ENCODE measurements around the gene ZKSCAN1.
"Not testable (repeated sequence)": the region's sequence is repeated elsewhere in the genome, so short reads cannot be mapped to it uniquely, and the experiment has no call there.

ZKSCAN1 gene

GRCh38 chr7:99984593-99984992 is 30.8 kb upstream of the ZKSCAN1 start:
- H3K4me1 ChIP-seq (ENCODE audit: insufficient read depth, low read length) = no peaks in the 10 kb centered on the region
- no peaks in the 10 kb centered on the region for H3K36me3 ChIP-seq (ENCODE audit: insufficient read depth, low read depth, low read length)
- no peaks in the 10 kb centered on the region for H3K9me3 ChIP-seq (ENCODE audit: insufficient read depth, low read depth, low read length)
- no peak overlapping the region for H3K9ac ChIP-seq (ENCODE audit: low read depth, low read length)
- H3K27ac ChIP-seq (ENCODE audit: low read length) = no peak overlapping the region
- H3K4me3 ChIP-seq (ENCODE audit: low read length) = no peak overlapping the region
- H3K27me3 ChIP-seq (ENCODE audit: insufficient read depth, low read length) = no peaks in the 10 kb centered on the region; the same call in 1 of the 2 replicates

DNA sequence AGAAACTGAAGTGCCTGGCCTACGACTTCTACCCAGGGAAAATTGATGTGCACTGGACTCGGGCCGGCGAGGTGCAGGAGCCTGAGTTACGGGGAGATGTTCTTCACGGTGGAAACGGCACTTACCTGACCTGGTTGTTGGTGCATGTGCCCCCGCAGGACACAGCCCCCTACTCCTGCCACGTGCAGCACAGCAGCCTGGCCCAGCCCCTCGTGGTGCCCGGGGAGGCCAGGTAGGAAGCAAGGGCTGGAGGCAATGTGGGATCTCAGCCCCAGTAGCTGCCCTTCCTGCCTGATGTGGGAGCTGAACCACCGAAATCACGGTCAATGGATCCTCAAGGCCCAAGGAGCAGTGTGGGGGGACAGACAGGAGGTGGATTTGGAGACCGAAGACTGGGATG is 28.1 kb upstream of the ZKSCAN1 start:
- H3K9me3 ChIP-seq (ENCODE audit: insufficient read depth, low read depth, low read length); H3K27ac ChIP-seq (ENCODE audit: low read length); H3K27me3 ChIP-seq (ENCODE audit: insufficient read depth, low read length); H3K36me3 ChIP-seq (ENCODE audit: insufficient read depth, low read depth, low read length); H3K4me3 ChIP-seq (ENCODE audit: low read length); H3K9ac ChIP-seq (ENCODE audit: low read depth, low read length); H3K4me1 ChIP-seq (ENCODE audit: insufficient read depth, low read length): not testable (repeated sequence)

DNA sequence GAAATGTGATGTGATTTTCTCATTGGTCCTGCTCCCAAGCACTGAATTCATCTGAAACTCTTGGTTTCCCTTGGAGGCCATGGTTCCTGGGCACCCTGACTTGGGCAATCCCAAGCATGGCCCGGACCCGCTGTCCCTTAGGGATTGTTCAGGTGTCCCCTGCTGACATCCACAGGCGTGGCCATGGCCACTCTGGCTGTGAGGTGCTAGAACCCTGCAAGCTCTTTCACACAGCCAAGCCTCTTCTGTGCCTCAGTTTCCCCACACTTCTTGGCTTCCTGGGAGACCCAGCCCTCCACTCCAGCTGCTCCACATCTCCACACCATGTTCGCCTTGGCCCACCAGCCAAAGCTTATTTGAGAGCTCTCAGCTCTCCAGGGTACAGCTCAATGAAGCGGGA is 27.6 kb upstream of the ZKSCAN1 start:
- no peaks in the 10 kb centered on the region for H3K9me3 ChIP-seq (ENCODE audit: insufficient read depth, low read depth, low read length)
- H3K9ac ChIP-seq (ENCODE audit: low read depth, low read length) = no peak overlapping the region
- H3K27me3 ChIP-seq (ENCODE audit: insufficient read depth, low read length) = peaks cover 6% of the 10 kb centered on the region
- H3K36me3 ChIP-seq (ENCODE audit: insufficient read depth, low read depth, low read length) = no peaks in the 10 kb centered on the region
- no peak overlapping the region for H3K4me3 ChIP-seq (ENCODE audit: low read length)
- H3K4me1 ChIP-seq (ENCODE audit: insufficient read depth, low read length) = peaks cover 5% of the 10 kb centered on the region; the same call in 1 of the 2 replicates
- H3K27ac ChIP-seq (ENCODE audit: low read length) = no peak overlapping the region

GRCh38 chr7:99990460-99990852 is 24.9 kb upstream of the ZKSCAN1 start:
- peaks cover 6% of the 10 kb centered on the region for H3K27me3 ChIP-seq (ENCODE audit: insufficient read depth, low read length)
- H3K9ac ChIP-seq (ENCODE audit: low read depth, low read length) = no peak overlapping the region
- peaks cover 5% of the 10 kb centered on the region; the same call in 1 of the 2 replicates for H3K4me1 ChIP-seq (ENCODE audit: insufficient read depth, low read length)
- no peak overlapping the region for H3K27ac ChIP-seq (ENCODE audit: low read length)
- no peaks in the 10 kb centered on the region for H3K36me3 ChIP-seq (ENCODE audit: insufficient read depth, low read depth, low read length)
- H3K9me3 ChIP-seq (ENCODE audit: insufficient read depth, low read depth, low read length) = no peaks in the 10 kb centered on the region
- peak overlapping the region; percentile 57 for H3K4me3 ChIP-seq (ENCODE audit: low read length)

DNA sequence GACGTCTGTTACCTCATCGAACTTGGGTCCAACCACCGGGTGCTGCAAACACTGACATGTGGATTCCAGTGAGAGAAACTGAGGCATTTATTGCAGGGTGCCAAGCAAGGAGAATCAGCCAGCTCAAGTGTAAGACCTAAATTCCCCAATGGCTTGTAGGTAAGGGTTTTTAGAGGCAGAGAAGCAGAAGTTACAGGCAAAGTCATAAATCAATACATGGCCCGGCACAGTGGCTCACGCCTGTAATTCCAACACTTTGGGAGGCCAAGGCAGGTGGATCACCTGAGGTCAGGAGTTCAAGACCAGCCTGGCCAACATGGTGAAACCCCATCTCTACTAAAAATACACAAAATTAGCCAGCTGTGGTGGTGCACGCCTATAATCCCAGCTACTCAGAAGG is 23.9 kb upstream of the ZKSCAN1 start:
- not testable (repeated sequence) for H3K9ac ChIP-seq (ENCODE audit: low read depth, low read length); H3K27me3 ChIP-seq (ENCODE audit: insufficient read depth, low read length); H3K4me3 ChIP-seq (ENCODE audit: low read length); H3K9me3 ChIP-seq (ENCODE audit: insufficient read depth, low read depth, low read length); H3K4me1 ChIP-seq (ENCODE audit: insufficient read depth, low read length); H3K27ac ChIP-seq (ENCODE audit: low read length); H3K36me3 ChIP-seq (ENCODE audit: insufficient read depth, low read depth, low read length)

DNA sequence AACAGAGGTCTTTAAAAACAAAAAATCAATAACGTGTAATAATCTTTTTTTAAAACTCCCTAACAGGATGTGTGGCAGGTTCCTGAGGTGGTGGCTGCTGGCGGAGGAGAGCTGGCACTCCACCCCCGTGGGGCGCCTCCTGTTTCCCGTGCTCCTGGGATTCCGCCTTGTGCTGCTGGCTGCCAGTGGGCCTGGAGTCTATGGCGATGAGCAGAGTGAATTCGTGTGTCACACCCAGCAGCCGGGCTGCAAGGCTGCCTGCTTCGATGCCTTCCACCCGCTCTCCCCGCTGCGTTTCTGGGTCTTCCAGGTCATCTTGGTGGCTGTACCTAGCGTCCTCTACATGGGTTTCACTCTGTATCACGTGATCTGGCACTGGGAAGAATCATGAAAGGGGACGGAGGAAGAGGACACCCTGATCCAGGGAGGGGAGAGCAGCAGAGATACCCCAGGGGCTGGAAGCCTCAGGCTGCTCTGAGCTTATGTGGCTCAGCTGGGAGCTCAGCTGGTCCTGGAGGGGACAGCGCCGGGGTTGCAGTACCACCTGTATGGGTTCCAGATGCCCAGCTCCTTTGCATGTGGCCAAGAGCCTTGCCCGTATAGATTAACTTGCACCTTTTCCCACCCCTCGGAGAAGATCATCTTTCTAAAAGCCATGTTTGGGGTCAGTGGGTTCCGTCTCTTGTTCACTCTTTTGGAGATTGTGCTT is 22.9 kb upstream of the ZKSCAN1 start:
- Histone ChIP-seq H3K4me1 (ENCODE audit: insufficient read depth, low read length) (peaks cover 5% of the 10 kb centered on the region; the same call in 1 of the 2 replicates), H3K9ac (ENCODE audit: low read depth, low read length) (no peak overlapping the region), H3K9me3 (ENCODE audit: insufficient read depth, low read depth, low read length) (no peaks in the 10 kb centered on the region), H3K27ac (ENCODE audit: low read length) (no peak overlapping the region), H3K27me3 (ENCODE audit: insufficient read depth, low read length) (peaks cover 6% of the 10 kb centered on the region), H3K4me3 (ENCODE audit: low read length) (no peak overlapping the region), H3K36me3 (ENCODE audit: insufficient read depth, low read depth, low read length) (no peaks in the 10 kb centered on the region)

DNA sequence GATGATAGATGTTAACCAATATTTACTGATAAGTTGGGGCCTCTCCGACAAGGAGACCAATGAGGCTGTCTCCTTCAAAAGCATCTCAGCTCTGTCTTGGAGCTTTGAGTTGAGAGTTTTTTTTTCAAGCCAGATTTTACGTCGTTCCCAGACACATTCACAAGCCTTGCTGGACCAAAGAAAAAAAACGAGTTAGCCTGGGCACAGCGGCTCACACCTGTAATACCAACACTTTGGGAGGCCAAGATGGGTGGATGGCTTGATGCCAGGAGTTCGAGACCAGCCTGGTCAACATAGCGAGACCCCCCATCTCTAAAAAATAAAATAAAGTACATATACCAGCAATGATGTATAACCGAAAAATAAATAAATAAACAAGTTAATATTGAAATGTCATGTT is 20.6 kb upstream of the ZKSCAN1 start:
- no peak overlapping the region for H3K4me3 ChIP-seq (ENCODE audit: low read length)
- H3K4me1 ChIP-seq (ENCODE audit: insufficient read depth, low read length) = peaks cover 5% of the 10 kb centered on the region; the same call in 1 of the 2 replicates
- H3K36me3 ChIP-seq (ENCODE audit: insufficient read depth, low read depth, low read length) = no peaks in the 10 kb centered on the region
- no peak overlapping the region for H3K9ac ChIP-seq (ENCODE audit: low read depth, low read length)
- H3K27me3 ChIP-seq (ENCODE audit: insufficient read depth, low read length) = peaks cover 6% of the 10 kb centered on the region
- no peaks in the 10 kb centered on the region for H3K9me3 ChIP-seq (ENCODE audit: insufficient read depth, low read depth, low read length)
- H3K27ac ChIP-seq (ENCODE audit: low read length) = no peak overlapping the region

- Histone ChIP-seq H3K36me3 (ENCODE audit: insufficient read depth, low read depth, low read length) (no peaks in the 10 kb centered on the region), H3K9ac (ENCODE audit: low read depth, low read length) (peak overlapping the region; percentile 85; the same call in 1 of the 2 replicates), H3K27me3 (ENCODE audit: insufficient read depth, low read length) (no peaks in the 10 kb centered on the region), H3K9me3 (ENCODE audit: insufficient read depth, low read depth, low read length) (no peaks in the 10 kb centered on the region), H3K27ac (ENCODE audit: low read length) (no peak overlapping the region), H3K4me3 (ENCODE audit: low read length) (peak overlapping the region; percentile 71; the same call in 1 of the 2 replicates), H3K4me1 (ENCODE audit: insufficient read depth, low read length) (no peaks in the 10 kb centered on the region)
Observed at GRCh38 chr7:99996755-99997544, 18.4 kb upstream of the ZKSCAN1 start.

DNA sequence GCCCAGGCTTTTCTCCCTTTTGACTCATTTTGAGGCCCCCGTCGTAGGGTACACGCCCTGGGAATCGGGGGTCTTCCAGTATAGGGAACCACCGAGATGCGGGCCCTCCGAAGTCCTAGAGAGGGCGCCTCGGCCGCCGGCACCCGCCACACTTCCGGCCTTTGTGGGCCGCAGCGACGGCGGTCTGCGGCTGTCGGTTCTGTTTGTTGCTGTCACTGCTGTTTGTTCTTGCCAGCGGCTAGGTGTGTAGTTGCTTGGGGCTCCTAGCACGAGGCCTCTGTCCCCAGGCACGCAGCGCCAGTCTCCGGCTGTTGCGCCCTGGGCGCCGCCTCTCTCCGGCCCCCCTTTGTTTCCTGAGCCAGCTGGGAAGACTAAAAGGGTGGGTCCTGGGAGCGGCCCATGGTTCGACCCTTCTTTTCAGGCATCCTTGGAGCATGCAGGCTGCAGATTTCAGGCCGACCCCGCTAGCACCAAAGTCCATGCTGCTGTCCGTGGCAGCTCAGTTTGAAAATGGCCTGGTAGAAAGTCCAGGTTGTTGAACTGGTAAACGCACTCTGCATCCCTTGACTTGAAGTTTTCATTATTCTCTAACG is 17.8 kb upstream of the ZKSCAN1 start:
- H3K27me3 ChIP-seq (ENCODE audit: insufficient read depth, low read length) = no peaks in the 10 kb centered on the region
- no peaks in the 10 kb centered on the region for H3K9me3 ChIP-seq (ENCODE audit: insufficient read depth, low read depth, low read length)
- H3K36me3 ChIP-seq (ENCODE audit: insufficient read depth, low read depth, low read length) = no peaks in the 10 kb centered on the region
- H3K4me3 ChIP-seq (ENCODE audit: low read length) = peak overlapping the region; percentile 71; the same call in 1 of the 2 replicates
- no peaks in the 10 kb centered on the region for H3K4me1 ChIP-seq (ENCODE audit: insufficient read depth, low read length)
- H3K9ac ChIP-seq (ENCODE audit: low read depth, low read length) = peak overlapping the region; percentile 85; the same call in 1 of the 2 replicates
- H3K27ac ChIP-seq (ENCODE audit: low read length) = no peak overlapping the region

DNA sequence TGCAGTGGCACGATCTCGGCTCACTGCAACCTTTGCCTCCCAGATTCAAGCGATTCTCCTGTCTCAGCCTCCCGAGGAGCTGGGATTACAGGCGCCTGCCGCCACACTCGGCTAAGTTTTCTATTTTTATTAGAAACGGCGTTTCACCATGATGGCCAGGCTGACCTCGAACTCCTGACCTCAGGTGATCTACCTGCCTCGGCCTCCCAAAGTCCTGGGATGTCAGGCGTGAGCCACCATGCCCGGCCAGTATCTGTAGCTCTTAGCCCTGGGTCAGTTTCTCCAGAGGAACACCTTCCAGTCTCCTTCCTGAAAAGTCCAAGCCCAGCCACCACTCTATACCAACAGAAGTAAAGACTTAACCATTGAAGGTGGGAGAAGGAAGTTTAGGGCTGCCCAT is 15.2 kb upstream of the ZKSCAN1 start:
- Histone ChIP-seq H3K4me3 (ENCODE audit: low read length) (no peak overlapping the region), H3K4me1 (ENCODE audit: insufficient read depth, low read length) (no peaks in the 10 kb centered on the region; the same call in 1 of the 2 replicates), H3K27ac (ENCODE audit: low read length) (no peak overlapping the region), H3K9me3 (ENCODE audit: insufficient read depth, low read depth, low read length) (no peaks in the 10 kb centered on the region), H3K9ac (ENCODE audit: low read depth, low read length) (no peak overlapping the region), H3K27me3 (ENCODE audit: insufficient read depth, low read length) (no peaks in the 10 kb centered on the region), H3K36me3 (ENCODE audit: insufficient read depth, low read depth, low read length) (no peaks in the 10 kb centered on the region)

DNA sequence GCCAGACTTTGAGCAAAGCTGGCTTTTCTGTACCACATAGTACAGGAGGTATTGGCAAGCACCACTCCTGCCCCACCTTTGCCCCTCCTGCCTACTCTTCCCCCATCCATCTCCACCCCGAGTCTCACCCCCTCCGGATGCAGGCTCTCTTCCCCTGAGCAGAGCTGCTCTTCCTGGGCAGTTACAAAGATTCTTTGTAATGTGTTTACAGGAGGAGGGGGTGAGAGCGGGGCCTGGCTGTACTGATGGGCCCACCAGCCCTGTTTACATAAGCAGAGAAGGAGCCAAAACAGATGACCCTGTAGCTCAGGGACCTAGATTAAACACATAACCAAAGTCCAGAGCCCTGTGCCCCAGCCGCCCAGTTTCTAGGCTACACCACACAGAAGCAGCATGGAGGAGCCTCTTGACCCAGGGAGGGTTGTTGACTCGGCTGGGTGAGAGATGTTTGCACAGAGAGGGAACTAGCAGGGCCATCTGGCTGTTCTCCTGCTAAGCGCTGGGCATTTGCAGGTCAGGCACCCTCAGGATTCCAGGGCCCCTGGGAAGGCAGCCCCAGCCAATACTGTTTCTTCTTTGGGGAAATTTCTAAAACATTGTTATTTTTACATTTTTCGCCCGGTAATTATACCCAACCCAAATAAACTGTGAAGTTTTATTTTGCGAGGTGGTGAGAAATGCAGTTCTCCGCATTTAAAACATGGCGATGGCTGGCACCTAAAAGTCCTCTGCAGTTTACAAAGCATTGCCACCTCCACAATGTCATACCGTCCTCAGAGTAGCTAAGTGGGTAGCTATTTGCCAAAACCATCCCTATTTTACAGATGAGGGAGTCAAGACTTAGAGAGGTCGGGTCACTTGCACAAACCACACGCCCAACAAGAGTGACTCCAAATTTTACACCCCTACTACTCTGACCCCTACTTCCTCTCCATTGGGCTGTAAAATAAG is 11.4 kb upstream of the ZKSCAN1 start:
- no peak overlapping the region for H3K4me3 ChIP-seq (ENCODE audit: low read length)
- no peaks in the 10 kb centered on the region; the same call in 1 of the 2 replicates for H3K4me1 ChIP-seq (ENCODE audit: insufficient read depth, low read length)
- H3K27ac ChIP-seq (ENCODE audit: low read length) = no peak overlapping the region
- H3K9me3 ChIP-seq (ENCODE audit: insufficient read depth, low read depth, low read length) = no peaks in the 10 kb centered on the region
- no peaks in the 10 kb centered on the region for H3K27me3 ChIP-seq (ENCODE audit: insufficient read depth, low read length)
- H3K9ac ChIP-seq (ENCODE audit: low read depth, low read length) = 0 out of 2 replicates have a peak overlapping the region, but pooled peaks have one; percentile 24
- H3K36me3 ChIP-seq (ENCODE audit: insufficient read depth, low read depth, low read length) = no peaks in the 10 kb centered on the region
